Left lung (tissue), 10 donors: ENCODE measurements around the gene PRPF40A. TPM values are rescaled to one million over a fixed set of nuclear protein-coding genes. Genes with fewer than 3 reads are reported as not detected.

Experiments
- ATAC-seq: fragments of 200-7000 bp; cut with Tn5 transposase; one replicate; pipeline ENCODE4 v1.9.1; 2020; ENCODE audit warnings: moderate library complexity
- DNase-seq, 4 donors: peaks; one replicate each; pipeline ENCODE4 v3.0.0-alpha.2; 2013 to 2020
- H3K27ac ChIP-seq, 2 donors: fragments of 200-600 bp; sonication (generic) in 1 of 2; one replicate each; pipeline versions ENCODE4 v1.5.0 to v1.8.0; 2020 to 2021
- H3K27me3 ChIP-seq, 2 donors: fragments of 200-600 bp; sonication (generic) in 1 of 2; one replicate each; pipeline versions ENCODE4 v1.5.0 to v1.8.0; 2020 to 2021
- H3K36me3 ChIP-seq, 2 donors: fragments of 200-600 bp; sonication (generic) in 1 of 2; one replicate each; pipeline versions ENCODE4 v1.5.0 to v1.8.0; 2020 to 2021
- H3K4me1 ChIP-seq, 2 donors: fragments of 200-600 bp; one replicate each; pipeline ENCODE4 v1.8.0; 2021
- H3K4me3 ChIP-seq, 2 donors: fragments of 200-600 bp; sonication (generic) in 1 of 2; one replicate each; pipeline versions ENCODE4 v1.5.0 to v1.8.0; 2020 to 2021; ENCODE audit warnings: mild to moderate bottlenecking in 1 of 2
- H3K9me3 ChIP-seq, 2 donors: fragments of 200-600 bp; sonication (generic) in 1 of 2; one replicate each; pipeline versions ENCODE4 v1.5.0 to v1.8.0; 2020 to 2021
- CTCF ChIP-seq, 2 donors: fragments of 200-600 bp; sonication (generic) in 1 of 2; IDR thresholded peaks; one replicate each; pipeline versions ENCODE4 v1.5.0 to v1.8.0; 2021; ENCODE audit warnings: antibody characterized with exemption in 2 of 2
- intact Hi-C, 2 donors: fragments of 100-400 bp; cut with DNase I; formaldehyde crosslinking; loops; one replicate each; pipeline versions ENCODE4 v1.11.2 to v1.14.2; 2022
- polyA plus RNA-seq, 6 donors: library from polyadenylated mRNA; unstranded; fragments of 120-200 nt; gene quantifications; one replicate each; pipeline ENCODE4 v1.2.1, GENCODE V29; 2013; ENCODE audit not compliant: insufficient read length in 6 of 6
- total RNA-seq, 2 donors: library from RNA; stranded (reverse); fragmentation: NEBNext Ultra II Directional; extraction: Animal tissue kit (Norgen Biotek cat#: 25700); gene quantifications; one replicate each; pipeline ENCODE4 v1.2.1, GENCODE V29; 2021
- donor health status: DM: no; HTN: yes; CAD: no.
- donor health status: DM: no; HTN: no; CAD: no.

The PRPF40A gene
- total and polyA plus RNA-seq, 8 donors = 68.8 to 165 (median 135) TPM

GRCh38 chr2:152648336-152648735 lies 68.9 kb downstream of the PRPF40A start:
- H3K4me1 ChIP-seq = peaks cover 8 to 17% of the 10 kb centered on the region in 2 donors
- no peaks in the 10 kb centered on the region for H3K9me3 ChIP-seq
- intact Hi-C loops = no loop called here
- peaks cover 0 to 59% of the 10 kb centered on the region in 2 donors for H3K36me3 ChIP-seq
- H3K27ac ChIP-seq = no peak overlapping the region
- peak in 1 of 2 donors; percentile 25 for TF ChIP-seq CTCF (IDR thresholded peaks at IDR 0.05)
- H3K27me3 ChIP-seq = no peaks in the 10 kb centered on the region
- ATAC-seq = peak; percentile 8
- no peak overlapping the region for H3K4me3 ChIP-seq
- DNase-seq = no peak

- H3K9me3 ChIP-seq = no peaks in the 10 kb centered on the region
- H3K27me3 ChIP-seq = no peaks in the 10 kb centered on the region
- intact Hi-C loops = no loop called here
- peak overlapping the region in 1 of 2 donors; percentile 3 for H3K27ac ChIP-seq
- H3K4me3 ChIP-seq = no peak overlapping the region
- ATAC-seq (peak; percentile 78), DNase-seq (peak in 3 of 4 donors; percentile 53 to 62 (median 55))
- TF ChIP-seq CTCF (IDR thresholded peaks at IDR 0.05) = no peak
- H3K4me1 ChIP-seq = peaks cover 8 to 17% of the 10 kb centered on the region in 2 donors
- H3K36me3 ChIP-seq = peaks cover 0 to 66% of the 10 kb centered on the region in 2 donors
These were observed 69.7 kb downstream of the PRPF40A start for GRCh38 chr2:152647552-152647951.

- no peak for TF ChIP-seq CTCF (IDR thresholded peaks at IDR 0.05)
- Histone ChIP-seq H3K9me3 (no peaks in the 10 kb centered on the region), H3K27ac (no peak overlapping the region), H3K36me3 (peaks cover 0 to 71% of the 10 kb centered on the region in 2 donors), H3K4me3 (no peak overlapping the region), H3K4me1 (peaks cover 8 to 17% of the 10 kb centered on the region in 2 donors), H3K27me3 (no peaks in the 10 kb centered on the region)
- ATAC-seq = peak; percentile 76
- no peak for DNase-seq
- intact Hi-C loops = no loop called here
These were observed 70.5 kb downstream of the PRPF40A start for GRCh38 chr2:152646775-152647174.

- DNase-seq (peak in 1 of 4 donors; percentile 36), ATAC-seq (no peak)
- Histone ChIP-seq H3K36me3 (peaks cover 0 to 73% of the 10 kb centered on the region in 2 donors), H3K27me3 (no peaks in the 10 kb centered on the region), H3K9me3 (no peaks in the 10 kb centered on the region), H3K4me3 (no peak overlapping the region), H3K27ac (no peak overlapping the region), H3K4me1 (peaks cover 8 to 17% of the 10 kb centered on the region in 2 donors)
- intact Hi-C loops = no loop called here
- no peak for TF ChIP-seq CTCF (IDR thresholded peaks at IDR 0.05)
These were observed 71.0 kb downstream of the PRPF40A start for GRCh38 chr2:152646264-152646663.

- intact Hi-C loops = no loop called here
- H3K36me3 ChIP-seq = peaks cover 0 to 74% of the 10 kb centered on the region in 2 donors
- no peak for DNase-seq
These were observed 72.9 kb downstream of the PRPF40A start for GRCh38 chr2:152644189-152644873.

More at GRCh38 chr2:152644189-152644873, 72.9 kb downstream of the PRPF40A start:
- ATAC-seq = no peak
- H3K4me3 ChIP-seq = no peak overlapping the region
- H3K9me3 ChIP-seq = no peaks in the 10 kb centered on the region
- H3K4me1 ChIP-seq = peaks cover 8 to 17% of the 10 kb centered on the region in 2 donors
- no peaks in the 10 kb centered on the region for H3K27me3 ChIP-seq
- TF ChIP-seq CTCF (IDR thresholded peaks at IDR 0.05) = no peak
- H3K27ac ChIP-seq = no peak overlapping the region
